H1 (cell line): ENCODE data around the gene FAR2. TPM values are rescaled to one million over a fixed set of nuclear protein-coding genes. Genes with fewer than 3 reads are reported as not detected.

Source experiments
- CTCF ChIA-PET: fragments of 300-600 bp; sonication (Branson Sonifier 250); formaldehyde crosslinking; loops from one replicate; lab custom pipeline; 2021; ENCODE audit not compliant: partially characterized antibody; lab: Charles Lee
- POLR2A ChIA-PET: fragments of 300-600 bp; sonication (Branson Sonifier 250); formaldehyde crosslinking; loops from one replicate; lab custom pipeline; 2021; ENCODE audit warnings: inconsistent platforms; ENCODE audit not compliant: partially characterized antibody; lab: Charles Lee
- DNase-seq, 2 experiments: peaks; one replicate each; pipeline versions ENCODE4 v3.0.0 to v3.0.0-alpha.2; 2010 to 2022; ENCODE audit warnings: low spot score in 2 of 2, low read depth in 1 of 2, mixed read lengths in 1 of 2
- FAIRE-seq: peaks from 2 replicates; lab custom pipeline; 2011; peaks lifted over from hg19 to GRCh38; lab: Jason Lieb, UNC
- H2AFZ ChIP-seq: 2 replicates; pipeline ENCODE4 v1.8.1; 2012; ENCODE audit warnings: low read length, inconsistent platforms
- H2AK5ac ChIP-seq: 2 replicates; pipeline ENCODE4 v1.6.1; 2013; ENCODE audit warnings: low read depth, low read length
- H2BK120ac ChIP-seq: replicated peaks from 2 replicates; pipeline ENCODE3; 2013; ENCODE audit warnings: low read depth, low read length, inconsistent platforms
- H2BK12ac ChIP-seq: 2 replicates; pipeline ENCODE4 v1.6.1; 2013; ENCODE audit warnings: low read depth, low read length
- H2BK15ac ChIP-seq: 2 replicates; pipeline ENCODE4 v1.6.1; 2013; ENCODE audit warnings: low read length
- H2BK20ac ChIP-seq: 2 replicates; pipeline ENCODE4 v1.6.1; 2013; ENCODE audit warnings: low read length
- H2BK5ac ChIP-seq: 2 replicates; pipeline ENCODE4 v1.6.1; 2013; ENCODE audit warnings: low read depth, low read length
- H3K14ac ChIP-seq: 2 replicates; pipeline ENCODE4 v1.6.1; 2013; ENCODE audit warnings: inconsistent platforms; ENCODE audit not compliant: insufficient read length
- H3K18ac ChIP-seq: 2 replicates; pipeline ENCODE4 v1.6.1; 2013; ENCODE audit warnings: low read length; ENCODE audit errors: extremely low read depth
- H3K23ac ChIP-seq: 2 replicates; pipeline ENCODE4 v1.6.1; 2013; ENCODE audit warnings: inconsistent platforms; ENCODE audit not compliant: insufficient read length
- H3K23me2 ChIP-seq: 2 replicates; pipeline ENCODE4 v1.6.1; 2013; ENCODE audit warnings: low read depth, low read length
- H3K27ac ChIP-seq: 2 replicates; pipeline ENCODE4 v1.6.1; 2011; ENCODE audit warnings: low read depth, low read length, inconsistent platforms
- H3K27me3 ChIP-seq, 4 experiments: replicated peaks in 1 of 4; 1 replicate in 1 of 4; 2 replicates in 3 of 4; pipeline versions ENCODE4 v1.6.1 to v1.8.1; 2011 to 2013; ENCODE audit warnings: low read length in 3 of 4, mild to moderate bottlenecking in 3 of 4, inconsistent platforms in 2 of 4, mixed read lengths in 2 of 4, moderate library complexity in 1 of 4; ENCODE audit not compliant: control insufficient read depth in 3 of 4, insufficient read depth in 3 of 4; ENCODE audit errors: extremely low read depth in 1 of 4
- H3K36me3 ChIP-seq, 4 experiments: 2 replicates each; pipeline versions ENCODE4 v1.6.1 to v1.8.1; 2011 to 2013; ENCODE audit warnings: mild to moderate bottlenecking in 4 of 4, low read length in 3 of 4, moderate library complexity in 2 of 4, control low read depth in 1 of 4, inconsistent platforms in 1 of 4; ENCODE audit not compliant: insufficient read depth in 4 of 4, control insufficient read depth in 2 of 4
- H3K4ac ChIP-seq: replicated peaks from 2 replicates; pipeline ENCODE3; 2013; ENCODE audit warnings: low read length, low read depth, mixed read lengths, inconsistent platforms; ENCODE audit not compliant: insufficient read length
- H3K4me1 ChIP-seq, 4 experiments: replicated peaks in 1 of 4; 1 replicate in 1 of 4; 2 replicates in 3 of 4; pipeline versions ENCODE4 v1.6.1 to v1.8.1; 2011 to 2013; ENCODE audit warnings: low read length in 3 of 4, inconsistent platforms in 2 of 4, mixed read lengths in 1 of 4; ENCODE audit not compliant: insufficient read depth in 4 of 4, control insufficient read depth in 3 of 4
- H3K4me2 ChIP-seq, 2 experiments: 2 replicates each; pipeline versions ENCODE4 v1.6.1 to v1.8.1; 2011 to 2013; ENCODE audit warnings: low read depth in 2 of 2, low read length in 2 of 2, control low read depth in 1 of 2, inconsistent platforms in 1 of 2, mild to moderate bottlenecking in 1 of 2; ENCODE audit not compliant: insufficient read depth in 1 of 2
- H3K4me3 ChIP-seq, 4 experiments: fragments of 200-600, 300-600 bp in 1 of 4; sonication (generic), shearing (Covaris generic), sonication (Bioruptor Twin) in 1 of 4; 2 replicates each; pipeline versions ENCODE4 v1.5.1 to v1.8.1; 2011 to 2016; ENCODE audit warnings: low read length in 4 of 4, low read depth in 3 of 4, control low read depth in 2 of 4, inconsistent platforms in 2 of 4, mild to moderate bottlenecking in 2 of 4, mixed read lengths in 1 of 4, moderate library complexity in 1 of 4; ENCODE audit not compliant: insufficient read depth in 2 of 4; ENCODE audit errors: extremely low read depth in 1 of 4
- H3K56ac ChIP-seq: replicated peaks from 2 replicates; pipeline ENCODE3; 2013; ENCODE audit warnings: low read depth, mild to moderate bottlenecking, mixed read lengths, low read length, inconsistent platforms; ENCODE audit not compliant: insufficient read length
- H3K79me1 ChIP-seq: 2 replicates; pipeline ENCODE4 v1.6.1; 2013; ENCODE audit warnings: low read depth, low read length, control low read depth
- H3K79me2 ChIP-seq, 2 experiments: 2 replicates each; pipeline versions ENCODE4 v1.6.1 to v1.8.1; 2012 to 2013; ENCODE audit warnings: low read length in 2 of 2, mild to moderate bottlenecking in 2 of 2, inconsistent platforms in 1 of 2; ENCODE audit not compliant: insufficient read depth in 2 of 2, control insufficient read depth in 1 of 2
- H3K9ac ChIP-seq, 4 experiments: replicated peaks in 1 of 4; 1 replicate in 1 of 4; 2 replicates in 3 of 4; pipeline versions ENCODE4 v1.6.1 to v1.8.1; 2011 to 2013; ENCODE audit warnings: low read depth in 3 of 4, low read length in 3 of 4, control low read depth in 2 of 4, mild to moderate bottlenecking in 2 of 4, moderate library complexity in 2 of 4, inconsistent platforms in 1 of 4; ENCODE audit errors: extremely low read depth in 1 of 4
- H3K9me3 ChIP-seq, 2 experiments: 2 replicates each; pipeline versions ENCODE4 v1.6.1 to v1.8.1; 2012 to 2013; ENCODE audit warnings: mild to moderate bottlenecking in 2 of 2, moderate library complexity in 2 of 2, control low read depth in 1 of 2, inconsistent platforms in 1 of 2, low read depth in 1 of 2, low read length in 1 of 2, mixed read lengths in 1 of 2; ENCODE audit not compliant: insufficient read depth in 2 of 2
- H4K20me1 ChIP-seq, 2 experiments: replicated peaks in 1 of 2; 2 replicates each; pipeline versions ENCODE3 to v1.8.1; 2011 to 2013; ENCODE audit warnings: inconsistent platforms in 2 of 2, low read length in 2 of 2, mild to moderate bottlenecking in 1 of 2; ENCODE audit not compliant: insufficient read depth in 2 of 2, control insufficient read depth in 1 of 2
- H4K5ac ChIP-seq: 2 replicates; pipeline ENCODE4 v1.6.1; 2013; ENCODE audit warnings: low read length, low read depth, mixed read lengths, inconsistent platforms; ENCODE audit not compliant: insufficient read length
- H4K8ac ChIP-seq: 2 replicates; pipeline ENCODE4 v1.8.0; 2013; ENCODE audit warnings: mild to moderate bottlenecking, moderate library complexity, low read length, inconsistent platforms; ENCODE audit not compliant: insufficient read depth; ENCODE audit errors: extremely low read depth
- H4K91ac ChIP-seq: replicated peaks from 2 replicates; pipeline ENCODE3; 2013; ENCODE audit warnings: low read length, mixed read lengths, inconsistent platforms; ENCODE audit not compliant: insufficient read length
- CEBPB ChIP-seq: IDR thresholded peaks from 2 replicates; pipeline ENCODE4 v1.6.1; 2012; ENCODE audit warnings: low read depth, low read length
- SIRT6 ChIP-seq: IDR thresholded peaks from one replicate; pipeline ENCODE4 v1.7.1; 2012; ENCODE audit warnings: low read length, inconsistent platforms
- SRF ChIP-seq: IDR thresholded peaks from 2 replicates; pipeline ENCODE4 v1.6.1; 2011; ENCODE audit warnings: mild to moderate bottlenecking, low read depth, low read length, moderate library complexity
- ZNF274 ChIP-seq: IDR thresholded peaks from 2 replicates; pipeline ENCODE4 v1.7.0; 2012; ENCODE audit warnings: low read length, borderline replicate concordance; ENCODE audit errors: extremely low read depth
- polyA plus RNA-seq, 7 experiments: library from polyadenylated mRNA; depleted of rRNA in 3 of 7; stranded (reverse) in 5 of 7; unstranded in 2 of 7; fragments of >200 nt in 5 of 7; fragments of 200-250 nt in 2 of 7; gene quantifications; 1 replicate in 5 of 7; 2 replicates in 1 of 7; 4 replicates in 1 of 7; pipeline versions ENCODE4 v1.2.1 to v1.2.3, GENCODE V29; 2011 to 2013; ENCODE audit warnings: missing spikeins in 2 of 7, mixed read lengths in 2 of 7
- total RNA-seq: library from RNA; stranded (reverse); fragmentation: NEBNext Ultra II Directional; extraction: Animal tissue kit (Norgen Biotek cat#: 25700); gene quantifications from 2 replicates; pipeline ENCODE4 v1.2.1, GENCODE V29; 2021
- TF ChIP-seq, protein P1 (sequence below): IDR thresholded peaks from 2 replicates; pipeline ENCODE4 v1.6.1; 2012; ENCODE audit warnings: low read length, inconsistent platforms

The FAR2 gene
- total and polyA plus RNA-seq, 2 of the 8 experiments (the other 6 are each of a cell fraction or from before 2014, with no cell fraction given), result 24.0 to 24.1 TPM

DNA sequence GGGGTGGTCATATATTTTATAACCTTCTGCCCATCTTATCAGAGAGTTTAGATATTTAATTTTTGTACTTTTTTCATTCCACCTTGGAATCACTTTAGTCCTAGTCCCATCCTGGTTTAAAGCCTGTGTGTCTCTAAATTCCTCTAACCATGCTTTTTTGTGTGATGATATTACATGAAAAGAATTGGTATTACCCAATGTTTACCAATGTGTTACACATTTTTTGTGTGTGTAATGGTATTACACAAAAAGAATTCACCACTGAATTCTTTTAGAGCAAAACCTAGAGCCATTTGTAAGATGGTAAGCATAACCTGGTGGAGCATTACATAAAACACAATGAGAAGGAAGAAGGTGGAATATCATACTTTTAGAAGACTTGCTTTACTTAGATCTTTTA, 77.5 kb downstream of the FAR2 start:
- H4K8ac ChIP-seq, result no peak overlapping the region

More for the DNA sequence above, 77.5 kb downstream of the FAR2 start:
- Histone ChIP-seq H3K4me3 (no peak overlapping the region), H3K14ac (no peak overlapping the region), H3K79me1 (no peaks in the 10 kb centered on the region), H2BK120ac (no peak overlapping the region), H3K9me3 (no peaks in the 10 kb centered on the region), H2AK5ac (no peak overlapping the region), H3K4ac (no peak overlapping the region), H3K27ac (no peak overlapping the region), H3K4me1 (peaks cover 2 to 9% (median 8%) of the 10 kb centered on the region in 4 experiments; a peak in 6 of 7 replicates), H4K91ac (no peak overlapping the region), H3K4me2 (no peak overlapping the region), H2BK12ac (no peak overlapping the region), H4K20me1 (no peaks in the 10 kb centered on the region), H2BK15ac (no peak overlapping the region), H2BK20ac (no peak overlapping the region), H3K56ac (no peak overlapping the region), H3K18ac (no peak overlapping the region), H3K23ac (no peak overlapping the region), H2BK5ac (no peak overlapping the region), H3K36me3 (no peaks in the 10 kb centered on the region), H3K23me2 (no peaks in the 10 kb centered on the region), H3K9ac (no peak overlapping the region), H3K27me3 (no peaks in the 10 kb centered on the region), H3K79me2 (no peaks in the 10 kb centered on the region), H4K5ac (no peak overlapping the region), H2AFZ (no peak overlapping the region)
- TF ChIP-seq, protein P1, sequence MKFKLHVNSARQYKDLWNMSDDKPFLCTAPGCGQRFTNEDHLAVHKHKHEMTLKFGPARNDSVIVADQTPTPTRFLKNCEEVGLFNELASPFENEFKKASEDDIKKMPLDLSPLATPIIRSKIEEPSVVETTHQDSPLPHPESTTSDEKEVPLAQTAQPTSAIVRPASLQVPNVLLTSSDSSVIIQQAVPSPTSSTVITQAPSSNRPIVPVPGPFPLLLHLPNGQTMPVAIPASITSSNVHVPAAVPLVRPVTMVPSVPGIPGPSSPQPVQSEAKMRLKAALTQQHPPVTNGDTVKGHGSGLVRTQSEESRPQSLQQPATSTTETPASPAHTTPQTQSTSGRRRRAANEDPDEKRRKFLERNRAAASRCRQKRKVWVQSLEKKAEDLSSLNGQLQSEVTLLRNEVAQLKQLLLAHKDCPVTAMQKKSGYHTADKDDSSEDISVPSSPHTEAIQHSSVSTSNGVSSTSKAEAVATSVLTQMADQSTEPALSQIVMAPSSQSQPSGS, result no peak
- TF ChIP-seq SIRT6 (no peak), ZNF274 (no peak), CEBPB (no peak), SRF (no peak)
- ChIA-PET POLR2A (no interaction called here), CTCF (no interaction called here)
- FAIRE-seq, result no peak
- DNase-seq, result no peak
